ENCODE data around the gene PHRF1.
"Not testable (repeated sequence)": the region's sequence is repeated elsewhere in the genome, so short reads cannot be mapped to it uniquely, and the experiment has no call there.

The PHRF1 gene

GRCh38 chr11:629237-629583, 52.9 kb downstream of the PHRF1 start:
- peak; percentile 55 for DNase-seq (ENCODE audit: low spot score)

GRCh38 chr11:630871-631270, 54.6 kb downstream of the PHRF1 start:
- no peak for DNase-seq (ENCODE audit: low spot score)

- no peak for DNase-seq (ENCODE audit: low spot score)
Observed at GRCh38 chr11:635945-636510, 59.8 kb downstream of the PHRF1 start.

GRCh38 chr11:636511-637332, 60.5 kb downstream of the PHRF1 start, which contains the start of gene DRD4:
Gene DRD4, plus strand, starts transcription at chr11:637269. Its CDS starts 36 bp downstream, at chr11:637305.
- DNase-seq (ENCODE audit: low spot score): no peak

- DNase-seq (ENCODE audit: low spot score): no peak
Observed at GRCh38 chr11:637333-637592, 61.0 kb downstream of the PHRF1 start.

GRCh38 chr11:637593-638521, 61.6 kb downstream of the PHRF1 start:
- DNase-seq (ENCODE audit: low spot score): no peak

- DNase-seq (ENCODE audit: low spot score): no peak
Observed at GRCh38 chr11:638631-639331, 62.5 kb downstream of the PHRF1 start.

- no peak for DNase-seq (ENCODE audit: low spot score)
Observed at GRCh38 chr11:639332-639955, 63.2 kb downstream of the PHRF1 start.

- DNase-seq (ENCODE audit: low spot score): no peak
Observed at GRCh38 chr11:640021-640706, 63.9 kb downstream of the PHRF1 start.

GRCh38 chr11:641806-642370, 65.6 kb downstream of the PHRF1 start:
- DNase-seq (ENCODE audit: low spot score): no peak

- DNase-seq (ENCODE audit: low spot score): no peak
Observed at GRCh38 chr11:643366-643765, 67.1 kb downstream of the PHRF1 start.

- DNase-seq (ENCODE audit: low spot score): no peak
Observed at GRCh38 chr11:643849-644738, 67.8 kb downstream of the PHRF1 start.

- no peak for DNase-seq (ENCODE audit: low spot score)
Observed at GRCh38 chr11:645536-645935, 69.3 kb downstream of the PHRF1 start.

- no peak for DNase-seq (ENCODE audit: low spot score)
Observed at GRCh38 chr11:646214-646613, 69.9 kb downstream of the PHRF1 start.

- DNase-seq (ENCODE audit: low spot score): not testable (repeated sequence)
Observed at GRCh38 chr11:647672-648158, 71.4 kb downstream of the PHRF1 start.

- DNase-seq (ENCODE audit: low spot score): no peak
Observed at GRCh38 chr11:650482-650881, 74.2 kb downstream of the PHRF1 start.

GRCh38 chr11:653136-653535, 76.9 kb downstream of the PHRF1 start:
- DNase-seq (ENCODE audit: low spot score): not testable (repeated sequence)

- DNase-seq (ENCODE audit: low spot score): no peak
Observed at GRCh38 chr11:653837-654236, 77.6 kb downstream of the PHRF1 start.

- not testable (repeated sequence) for DNase-seq (ENCODE audit: low spot score)
Observed at GRCh38 chr11:654444-654843, 78.2 kb downstream of the PHRF1 start.

Data from cerebellar cortex (tissue), 1 donor.